GM21367 (cell line): ENCODE measurements around the gene SFI1.
"Not testable (repeated sequence)": the region's sequence is repeated elsewhere in the genome, so short reads cannot be mapped to it uniquely, and the experiment has no call there.

Source experiments
- ATAC-seq: cut with Tn5 transposase; IDR thresholded peaks from one replicate; pipeline ENCODE4 v1.9.1; 2021; ENCODE audit not compliant: unreplicated experiment

The SFI1 gene

GRCh38 chr22:31540166-31540565, 43.8 kb downstream of the SFI1 start:
- not testable (repeated sequence) for ATAC-seq

GRCh38 chr22:31540966-31541365, 44.6 kb downstream of the SFI1 start:
- no peak for ATAC-seq

DNA sequence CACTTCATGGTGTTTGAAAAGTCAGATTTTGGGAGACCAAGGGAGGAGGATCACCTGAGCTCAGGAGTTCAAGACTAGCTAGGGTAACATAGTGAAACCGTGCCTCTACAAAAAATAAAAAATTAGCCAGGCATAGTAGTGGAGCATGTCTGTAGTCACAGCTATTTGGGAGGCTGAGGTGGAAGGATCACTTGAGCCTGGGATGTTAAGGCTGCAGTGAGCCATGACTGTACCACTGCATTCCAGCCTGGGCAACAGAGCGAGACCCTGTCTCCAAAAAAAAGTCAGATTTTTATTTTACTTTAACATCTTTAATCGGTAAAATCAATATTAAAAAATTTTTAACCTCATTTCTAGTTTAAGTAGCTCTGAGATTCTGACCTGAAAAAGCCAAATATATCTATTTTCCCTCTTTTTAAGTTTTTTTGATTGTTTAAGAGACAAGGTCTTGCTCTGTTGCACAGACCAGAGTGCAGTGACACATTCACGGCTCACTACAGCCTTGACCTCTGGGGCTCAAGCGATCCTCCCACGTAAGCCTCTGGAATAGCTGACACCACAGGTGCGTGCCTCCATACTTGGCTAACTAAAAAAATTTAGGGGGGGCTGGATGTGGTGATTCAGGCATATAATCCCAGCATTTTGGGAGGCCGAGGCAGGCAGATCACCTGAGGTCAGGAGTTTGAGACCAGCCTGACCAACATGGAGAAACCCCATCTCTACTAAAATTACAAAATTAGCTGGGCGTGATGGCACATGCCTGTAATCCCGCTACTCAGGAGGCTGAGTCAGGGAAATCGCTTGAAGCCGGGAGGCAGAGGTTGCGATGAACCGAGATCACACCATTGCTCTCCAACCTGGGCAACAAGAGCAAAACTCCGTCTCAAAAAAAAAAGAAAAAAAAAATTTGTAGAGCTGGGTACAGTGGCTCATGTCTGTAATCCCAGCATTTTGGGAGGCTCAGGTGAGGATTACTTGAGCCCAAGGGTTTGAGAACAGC, 48.4 kb downstream of the SFI1 start:
- ATAC-seq: no peak

GRCh38 chr22:31550871-31551370, 54.6 kb downstream of the SFI1 start:
- no peak for ATAC-seq

- ATAC-seq: no peak
Observed at GRCh38 chr22:31556627-31557203, 60.4 kb downstream of the SFI1 start.

DNA sequence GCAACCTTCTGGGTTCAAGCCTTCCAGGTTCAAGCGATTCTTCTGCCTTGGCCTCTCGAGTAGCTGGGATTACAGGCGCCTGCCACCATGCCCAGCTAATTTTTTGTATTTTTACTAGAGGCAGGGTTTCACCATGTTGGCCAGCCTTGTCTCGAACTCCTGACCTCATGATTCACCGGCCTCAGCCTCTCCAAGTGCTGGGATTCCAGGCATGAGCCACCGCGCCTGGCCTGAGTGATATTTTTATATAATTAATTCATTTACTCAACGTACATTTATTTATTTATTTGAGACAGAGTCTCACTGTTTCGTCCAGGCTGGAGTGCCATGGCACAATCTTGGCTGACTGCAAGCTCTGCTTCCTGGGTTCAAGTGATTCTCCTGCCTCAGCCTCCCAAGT, 62.2 kb downstream of the SFI1 start:
- ATAC-seq: not testable (repeated sequence)

GRCh38 chr22:31561238-31561887, 65.0 kb downstream of the SFI1 start:
- no peak for ATAC-seq

GRCh38 chr22:31561970-31562369, 65.6 kb downstream of the SFI1 start:
- no peak for ATAC-seq

DNA sequence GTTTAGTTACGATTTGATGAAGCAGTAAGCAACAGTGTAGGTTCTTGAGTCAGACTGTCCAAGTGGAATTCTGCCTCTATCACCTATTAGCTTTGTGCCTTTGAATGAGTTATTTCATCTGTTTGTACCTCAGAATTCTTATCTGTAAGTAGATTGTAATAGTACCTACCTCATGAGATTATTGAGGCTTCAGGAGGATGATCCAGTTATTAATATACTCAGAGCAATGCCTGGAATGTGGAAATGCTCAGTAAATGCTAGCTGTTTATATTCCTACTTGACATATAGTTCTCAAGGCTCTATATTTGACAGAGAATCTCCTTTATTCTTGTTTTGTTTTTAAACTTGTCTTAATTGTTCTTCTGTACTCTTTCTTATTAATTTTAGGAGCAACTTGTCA, 70.1 kb downstream of the SFI1 start:
- ATAC-seq: no peak

- no peak for ATAC-seq
Observed at GRCh38 chr22:31567196-31567595, 70.9 kb downstream of the SFI1 start.

DNA sequence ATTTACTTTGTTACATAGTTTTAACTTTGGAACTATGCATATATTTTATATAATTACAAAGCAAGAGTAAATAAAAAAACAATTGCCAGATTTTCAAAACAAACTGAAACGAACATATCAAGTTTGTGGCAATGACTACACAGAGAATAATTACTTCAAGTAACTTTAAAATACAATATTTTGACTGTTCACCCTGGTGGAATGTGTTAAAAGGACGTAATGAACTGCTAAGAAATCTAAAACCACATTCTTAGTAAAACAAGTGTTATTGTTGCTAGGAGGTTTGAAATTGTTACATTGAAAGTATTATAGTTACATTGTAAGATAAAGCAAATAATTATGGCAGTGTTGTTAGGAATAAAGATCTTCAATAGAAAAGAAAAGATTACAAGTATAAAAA, 71.4 kb downstream of the SFI1 start:
- ATAC-seq: no peak

GRCh38 chr22:31569126-31569525, 72.8 kb downstream of the SFI1 start:
- no peak for ATAC-seq

DNA sequence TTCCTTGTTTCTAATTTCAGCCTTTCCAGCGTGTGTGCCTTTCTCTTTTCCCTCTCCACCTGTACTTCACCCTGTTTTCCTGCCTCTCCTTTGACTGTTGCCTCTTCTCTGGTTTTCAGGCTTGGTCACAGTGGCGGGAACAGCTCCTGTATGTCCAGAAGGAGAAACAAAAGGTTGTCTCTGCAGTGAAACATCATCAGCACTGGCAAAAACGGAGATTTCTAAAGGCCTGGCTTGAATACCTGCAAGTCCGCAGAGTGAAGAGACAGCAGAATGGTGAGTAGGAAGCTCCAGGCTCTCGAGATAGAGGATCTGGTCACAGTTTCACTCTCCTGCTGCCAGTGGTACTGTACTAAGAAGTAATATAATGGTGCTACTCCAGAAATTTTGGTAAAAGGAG, 76.6 kb downstream of the SFI1 start:
- no peak for ATAC-seq

DNA sequence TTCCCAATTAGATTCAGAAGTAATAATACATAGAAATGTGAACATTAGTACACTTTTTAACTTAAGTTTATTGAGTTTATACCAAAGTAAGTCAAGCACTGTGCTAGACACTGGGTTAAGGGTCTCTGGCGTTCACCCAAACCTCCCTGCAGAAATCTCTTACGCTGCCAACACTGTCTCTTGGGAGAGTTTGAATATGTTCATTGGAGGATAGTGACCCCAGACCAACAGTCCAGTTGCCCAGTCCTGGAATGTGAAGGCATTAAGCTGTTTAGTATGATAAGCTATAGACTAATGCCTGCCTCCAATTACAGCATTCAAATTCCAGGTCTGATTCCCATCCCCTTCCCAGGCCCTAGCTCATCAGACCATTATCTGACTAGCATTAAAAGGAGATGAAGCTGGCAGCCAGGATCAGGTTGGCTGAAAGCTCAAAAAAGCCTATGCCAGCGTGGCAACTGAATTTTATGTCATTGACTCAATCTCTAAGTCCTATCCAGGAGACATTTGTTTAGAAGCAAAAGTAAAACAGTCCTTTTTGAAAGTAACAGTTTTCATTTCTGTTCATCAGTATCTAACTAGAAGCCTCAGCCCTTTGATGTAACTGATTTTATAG, 77.8 kb downstream of the SFI1 start:
- ATAC-seq: no peak

DNA sequence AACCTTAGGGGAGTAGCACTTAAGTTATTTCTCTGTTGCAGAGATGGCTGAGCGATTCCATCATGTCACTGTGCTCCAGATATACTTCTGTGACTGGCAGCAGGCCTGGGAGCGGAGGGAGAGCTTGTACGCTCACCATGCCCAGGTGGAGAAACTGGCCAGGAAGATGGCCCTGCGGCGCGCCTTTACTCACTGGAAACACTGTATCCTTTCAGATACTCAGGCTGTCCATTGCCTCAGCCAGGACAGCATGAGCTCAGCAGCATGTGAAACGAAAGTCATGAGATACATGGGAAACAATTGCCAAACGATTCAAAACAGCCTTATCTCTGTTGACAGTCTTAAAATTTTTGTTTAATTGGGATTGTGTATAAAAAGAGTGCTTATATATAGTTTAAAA, 78.9 kb downstream of the SFI1 start:
- no peak for ATAC-seq

GRCh38 chr22:31577711-31578110, 81.4 kb downstream of the SFI1 start:
- ATAC-seq: no peak

GRCh38 chr22:31578171-31578570, 81.8 kb downstream of the SFI1 start:
- no peak for ATAC-seq

DNA sequence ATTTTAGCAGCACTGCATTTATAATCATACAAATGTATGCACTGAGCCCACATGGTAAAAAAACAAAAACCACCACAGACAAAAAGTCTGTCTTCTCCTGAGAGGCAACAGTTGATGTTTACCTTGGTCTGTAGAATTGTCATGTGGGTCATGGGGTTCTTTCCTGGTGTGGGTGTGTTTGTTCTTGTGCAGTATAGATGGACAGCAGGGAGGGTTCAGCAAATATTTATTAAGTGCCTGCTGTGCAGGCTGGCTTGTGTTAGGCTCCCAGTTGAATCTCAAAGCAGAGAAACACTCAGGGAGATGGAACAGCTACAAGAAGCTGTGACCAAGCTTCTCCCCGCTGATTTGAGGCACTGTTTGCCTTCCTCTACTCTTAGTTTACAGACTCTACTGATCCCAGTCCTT, 83.5 kb downstream of the SFI1 start:
- no peak for ATAC-seq

DNA sequence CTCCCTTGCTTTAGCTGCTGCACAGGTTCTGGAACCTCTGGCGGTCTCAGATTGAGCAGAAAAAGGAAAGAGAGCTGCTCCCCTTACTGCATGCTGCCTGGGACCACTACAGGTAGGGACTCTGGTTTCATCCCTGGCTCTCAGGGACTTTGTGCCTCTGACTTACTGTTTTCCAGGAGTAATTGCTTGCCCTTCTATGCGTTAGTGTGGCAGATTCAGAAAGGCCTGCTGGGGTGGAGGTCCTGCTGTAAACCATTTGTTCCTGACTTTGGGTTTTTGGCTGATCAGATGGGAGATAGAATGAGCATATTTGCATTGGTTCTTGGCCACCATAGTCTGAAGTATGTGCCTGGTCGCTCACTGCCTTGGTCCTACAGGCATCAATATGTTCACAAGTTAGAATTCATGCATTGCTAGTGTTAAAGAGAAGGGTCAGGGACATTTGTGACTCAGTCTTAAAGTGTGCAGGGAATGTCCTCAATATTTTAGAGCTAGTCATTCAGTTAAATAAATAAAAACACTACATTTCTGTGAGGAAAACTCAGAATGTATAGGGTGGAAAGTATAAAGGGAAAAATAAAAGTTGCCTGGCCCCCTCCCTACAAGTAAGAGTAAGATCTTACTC, 87.6 kb downstream of the SFI1 start:
- ATAC-seq: no peak

GRCh38 chr22:31584804-31585160, 88.4 kb downstream of the SFI1 start:
- no peak for ATAC-seq
